ENCODE data around the gene PITX1.

Gene PITX1

GRCh38 chr5:135040034-135040332, 6.0 kb upstream of the PITX1 start:
- no peak for TF ChIP-seq CTCF (IDR thresholded peaks at IDR 0.05; ENCODE audit: control insufficient read depth, insufficient read depth, low read depth, low read length, missing control alignments)
- DNase-seq (ENCODE audit: low read depth), result no peak
- no peak overlapping the region for H3K4me3 ChIP-seq (ENCODE audit: control insufficient read depth, low read depth, low read length)

- H3K4me3 ChIP-seq (ENCODE audit: control insufficient read depth, low read depth, low read length), result peak overlapping the region; percentile 31
- no peak for DNase-seq (ENCODE audit: low read depth)
- no peak for TF ChIP-seq CTCF (IDR thresholded peaks at IDR 0.05; ENCODE audit: control insufficient read depth, insufficient read depth, low read depth, low read length, missing control alignments)
These were observed 5.4 kb upstream of the PITX1 start for GRCh38 chr5:135039271-135040033.

- TF ChIP-seq CTCF (IDR thresholded peaks at IDR 0.05; ENCODE audit: control insufficient read depth, insufficient read depth, low read depth, low read length, missing control alignments), result no peak
- DNase-seq (ENCODE audit: low read depth), result no peak
- H3K4me3 ChIP-seq (ENCODE audit: control insufficient read depth, low read depth, low read length), result peak overlapping the region; percentile 31
These were observed 4.8 kb upstream of the PITX1 start for GRCh38 chr5:135038813-135039270.

- no peak for DNase-seq (ENCODE audit: low read depth)
- H3K4me3 ChIP-seq (ENCODE audit: control insufficient read depth, low read depth, low read length), result no peak overlapping the region
- no peak for TF ChIP-seq CTCF (IDR thresholded peaks at IDR 0.05; ENCODE audit: control insufficient read depth, insufficient read depth, low read depth, low read length, missing control alignments)
These were observed 4.3 kb upstream of the PITX1 start for GRCh38 chr5:135038205-135038812.

GRCh38 chr5:135037519-135038204, 3.6 kb upstream of the PITX1 start:
- no peak for DNase-seq (ENCODE audit: low read depth)
- H3K4me3 ChIP-seq (ENCODE audit: control insufficient read depth, low read depth, low read length), result no peak overlapping the region
- no peak for TF ChIP-seq CTCF (IDR thresholded peaks at IDR 0.05; ENCODE audit: control insufficient read depth, insufficient read depth, low read depth, low read length, missing control alignments)

GRCh38 chr5:135036405-135036804, 2.4 kb upstream of the PITX1 start:
- no peak for TF ChIP-seq CTCF (IDR thresholded peaks at IDR 0.05; ENCODE audit: control insufficient read depth, insufficient read depth, low read depth, low read length, missing control alignments)
- H3K4me3 ChIP-seq (ENCODE audit: control insufficient read depth, low read depth, low read length), result no peak overlapping the region
- DNase-seq (ENCODE audit: low read depth), result no peak

Data from AG09309 (cell line).